Karpas-422 (cell line): ENCODE measurements around the gene MUC12. TPM values are rescaled to one million over a fixed set of nuclear protein-coding genes. Genes with fewer than 3 reads are reported as not detected.

Experiments
- DNase-seq: peaks from one replicate; pipeline ENCODE4 v3.0.0-alpha.2; 2015
- H2AFZ ChIP-seq: fragments of 200-600 bp; sonication (generic); 2 replicates; pipeline ENCODE4 v1.6.1; 2014; ENCODE audit warnings: antibody characterized with exemption, low read length, mixed read lengths
- H3K27ac ChIP-seq: fragments of 200-600 bp; sonication (generic); 2 replicates; pipeline ENCODE4 v1.5.1; 2014; ENCODE audit warnings: mild to moderate bottlenecking, low read length, moderate library complexity
- H3K27me3 ChIP-seq: fragments of 200-600 bp; sonication (generic); 2 replicates; pipeline ENCODE4 v1.6.1; 2014; ENCODE audit warnings: low read length, mixed read lengths
- H3K36me3 ChIP-seq: fragments of 200-600 bp; sonication (generic); 2 replicates; pipeline ENCODE4 v1.6.1; 2014; ENCODE audit warnings: low read length, mixed read lengths; ENCODE audit not compliant: insufficient read depth
- H3K4me1 ChIP-seq: fragments of 200-600 bp; sonication (generic); 2 replicates; pipeline ENCODE4 v1.6.1; 2014; ENCODE audit warnings: mild to moderate bottlenecking, low read length, mixed read lengths
- H3K4me2 ChIP-seq: fragments of 200-600 bp; sonication (generic); 2 replicates; pipeline ENCODE4 v1.6.1; 2014; ENCODE audit warnings: low read length, low read depth, mild to moderate bottlenecking; ENCODE audit not compliant: poor library complexity, severe bottlenecking
- H3K4me3 ChIP-seq: fragments of 200-600 bp; sonication (generic); 2 replicates; pipeline ENCODE4 v1.5.1; 2014; ENCODE audit warnings: mild to moderate bottlenecking, antibody characterized with exemption, low read length, mixed read lengths
- H3K79me2 ChIP-seq: fragments of 200-600 bp; sonication (generic); 2 replicates; pipeline ENCODE4 v1.6.1; 2014; ENCODE audit warnings: mild to moderate bottlenecking, low read length, mixed read lengths
- H3K9ac ChIP-seq: fragments of 200-600 bp; sonication (generic); 2 replicates; pipeline ENCODE4 v1.6.0; 2014; ENCODE audit warnings: low read length
- H3K9me2 ChIP-seq: fragments of 200-600 bp; sonication (generic), shearing (Covaris generic); replicated peaks from 2 replicates; pipeline ENCODE4 v1.6.0; 2014; ENCODE audit warnings: mild to moderate bottlenecking, low read length, moderate library complexity; ENCODE audit not compliant: insufficient read depth
- H3K9me3 ChIP-seq: fragments of 300-700, 200-600 bp; sonication (generic); 2 replicates; pipeline ENCODE4 v1.6.1; 2014; ENCODE audit warnings: low read length, mixed read lengths
- H4K20me1 ChIP-seq: fragments of 200-600 bp; sonication (generic); 2 replicates; pipeline ENCODE4 v1.6.1; 2014; ENCODE audit warnings: mild to moderate bottlenecking, antibody characterized with exemption, low read length, low read depth; ENCODE audit not compliant: insufficient read depth
- total RNA-seq: library from RNA; depleted of rRNA; stranded (reverse); fragments of >200 nt; shearing (Covaris generic); gene quantifications from 2 replicates; pipeline ENCODE4 v1.2.3, GENCODE V29; 2014; ENCODE audit warnings: low replicate concordance

MUC12 gene
- total RNA-seq, 1 experiment from 2014 or later = not detected

GRCh38 chr7:101009629-101010028, 40.3 kb downstream of the MUC12 start:
- Histone ChIP-seq H3K27me3 (no peaks in the 10 kb centered on the region), H3K79me2 (no peaks in the 10 kb centered on the region), H3K9me2 (no peaks in the 10 kb centered on the region), H3K9me3 (no peaks in the 10 kb centered on the region), H4K20me1 (no peaks in the 10 kb centered on the region), H3K4me3 (no peak overlapping the region), H3K4me2 (no peak overlapping the region), H3K36me3 (no peaks in the 10 kb centered on the region), H3K9ac (no peak overlapping the region), H2AFZ (no peak overlapping the region), H3K4me1 (no peaks in the 10 kb centered on the region), H3K27ac (no peak overlapping the region)
- peak; percentile 16 for DNase-seq

- Histone ChIP-seq H3K9ac (no peak overlapping the region), H2AFZ (no peak overlapping the region), H3K9me3 (no peaks in the 10 kb centered on the region), H3K4me2 (no peak overlapping the region), H3K9me2 (no peaks in the 10 kb centered on the region), H3K79me2 (no peaks in the 10 kb centered on the region), H4K20me1 (no peaks in the 10 kb centered on the region), H3K36me3 (no peaks in the 10 kb centered on the region), H3K27me3 (no peaks in the 10 kb centered on the region), H3K4me3 (no peak overlapping the region), H3K4me1 (no peaks in the 10 kb centered on the region), H3K27ac (no peak overlapping the region)
- DNase-seq = peak; percentile 21
Observed at GRCh38 chr7:101012931-101013330, 43.6 kb downstream of the MUC12 start.

GRCh38 chr7:101015626-101016025, 46.3 kb downstream of the MUC12 start:
- Histone ChIP-seq H3K9me2 (no peaks in the 10 kb centered on the region), H3K27me3 (no peaks in the 10 kb centered on the region), H3K9me3 (no peaks in the 10 kb centered on the region), H3K36me3 (no peaks in the 10 kb centered on the region), H4K20me1 (no peaks in the 10 kb centered on the region), H3K9ac (no peak overlapping the region), H3K4me1 (no peaks in the 10 kb centered on the region), H3K4me3 (no peak overlapping the region), H3K4me2 (no peak overlapping the region), H3K27ac (no peak overlapping the region), H3K79me2 (no peaks in the 10 kb centered on the region), H2AFZ (no peak overlapping the region)
- DNase-seq = no peak

GRCh38 chr7:101017064-101017777, 47.9 kb downstream of the MUC12 start:
- no peaks in the 10 kb centered on the region for H3K79me2 ChIP-seq
- H3K27me3 ChIP-seq = no peaks in the 10 kb centered on the region
- H2AFZ ChIP-seq = no peak overlapping the region
- no peak overlapping the region for H3K4me2 ChIP-seq
- no peaks in the 10 kb centered on the region for H3K9me2 ChIP-seq
- H3K36me3 ChIP-seq = no peaks in the 10 kb centered on the region
- no peaks in the 10 kb centered on the region for H3K4me1 ChIP-seq
- H3K27ac ChIP-seq = no peak overlapping the region
- no peak overlapping the region for H3K4me3 ChIP-seq
- DNase-seq = peak; percentile 41
- no peak overlapping the region for H3K9ac ChIP-seq
- H4K20me1 ChIP-seq = no peaks in the 10 kb centered on the region
- H3K9me3 ChIP-seq = no peaks in the 10 kb centered on the region

- Histone ChIP-seq H3K27me3 (no peaks in the 10 kb centered on the region), H3K9me2 (no peaks in the 10 kb centered on the region)
- no peak for DNase-seq
Observed at GRCh38 chr7:101018271-101019167, 49.2 kb downstream of the MUC12 start.

GRCh38 chr7:101020444-101020843, 51.1 kb downstream of the MUC12 start:
- H3K9ac ChIP-seq = no peak overlapping the region
- H3K27me3 ChIP-seq = no peaks in the 10 kb centered on the region

More at GRCh38 chr7:101018271-101019167, 49.2 kb downstream of the MUC12 start:
- no peak overlapping the region for H2AFZ ChIP-seq
- no peaks in the 10 kb centered on the region for H3K79me2 ChIP-seq
- no peaks in the 10 kb centered on the region for H4K20me1 ChIP-seq
- no peak overlapping the region for H3K4me2 ChIP-seq
- H3K4me3 ChIP-seq = no peak overlapping the region
- H3K27ac ChIP-seq = no peak overlapping the region
- no peak overlapping the region for H3K9ac ChIP-seq
- H3K4me1 ChIP-seq = no peaks in the 10 kb centered on the region
- no peaks in the 10 kb centered on the region for H3K9me3 ChIP-seq
- H3K36me3 ChIP-seq = no peaks in the 10 kb centered on the region

GRCh38 chr7:101021703-101022102, 52.3 kb downstream of the MUC12 start:
- DNase-seq = no peak
- H3K27ac ChIP-seq = no peak overlapping the region
- H3K27me3 ChIP-seq = no peaks in the 10 kb centered on the region
- H3K9me3 ChIP-seq = no peaks in the 10 kb centered on the region
- H3K4me1 ChIP-seq = no peaks in the 10 kb centered on the region
- no peak overlapping the region for H3K4me3 ChIP-seq
- no peaks in the 10 kb centered on the region for H3K9me2 ChIP-seq
- H2AFZ ChIP-seq = no peak overlapping the region
- no peaks in the 10 kb centered on the region for H3K79me2 ChIP-seq
- H4K20me1 ChIP-seq = no peaks in the 10 kb centered on the region
- H3K4me2 ChIP-seq = no peak overlapping the region
- H3K36me3 ChIP-seq = no peaks in the 10 kb centered on the region
- H3K9ac ChIP-seq = no peak overlapping the region

More at GRCh38 chr7:101020444-101020843, 51.1 kb downstream of the MUC12 start:
- H3K36me3 ChIP-seq = no peaks in the 10 kb centered on the region
- H3K79me2 ChIP-seq = no peaks in the 10 kb centered on the region
- H3K9me2 ChIP-seq = no peaks in the 10 kb centered on the region
- no peaks in the 10 kb centered on the region for H3K4me1 ChIP-seq
- H2AFZ ChIP-seq = no peak overlapping the region
- no peak overlapping the region for H3K27ac ChIP-seq
- H3K9me3 ChIP-seq = no peaks in the 10 kb centered on the region
- no peak overlapping the region for H3K4me2 ChIP-seq
- H4K20me1 ChIP-seq = no peaks in the 10 kb centered on the region
- no peak overlapping the region for H3K4me3 ChIP-seq
- no peak for DNase-seq

- no peak overlapping the region for H3K4me3 ChIP-seq
- no peak for DNase-seq
- H3K27me3 ChIP-seq = no peaks in the 10 kb centered on the region
Observed at GRCh38 chr7:101023839-101024238, 54.5 kb downstream of the MUC12 start.

More at GRCh38 chr7:101023839-101024238, 54.5 kb downstream of the MUC12 start:
- no peak overlapping the region for H3K9ac ChIP-seq
- H3K9me2 ChIP-seq = no peaks in the 10 kb centered on the region
- no peaks in the 10 kb centered on the region for H3K4me1 ChIP-seq
- no peaks in the 10 kb centered on the region for H3K36me3 ChIP-seq
- H3K27ac ChIP-seq = no peak overlapping the region
- H4K20me1 ChIP-seq = no peaks in the 10 kb centered on the region
- H2AFZ ChIP-seq = no peak overlapping the region
- no peaks in the 10 kb centered on the region for H3K9me3 ChIP-seq
- H3K4me2 ChIP-seq = no peak overlapping the region
- no peaks in the 10 kb centered on the region for H3K79me2 ChIP-seq
